WTC11 (cell line): ENCODE data around the gene OR51T1. TPM values are rescaled to one million over a fixed set of nuclear protein-coding genes. Genes with fewer than 3 reads are reported as not detected.

ENCODE experiments used
- ATAC-seq: fragments of 200-7000 bp; cut with Tn5 transposase; 2 replicates; pipeline ENCODE4 v1.10.0; 2021; ENCODE audit warnings: mild to moderate bottlenecking, moderate library complexity
- CTCF ChIA-PET: fragments of 300-600 bp; sonication (Branson Sonifier 250); formaldehyde crosslinking; loops from one replicate; lab custom pipeline; 2021; ENCODE audit warnings: antibody characterized with exemption; lab: Charles Lee
- POLR2A ChIA-PET: fragments of 350-600 bp; sonication (Branson Sonifier 250); formaldehyde crosslinking; loops from one replicate; lab custom pipeline; 2021; ENCODE audit warnings: antibody characterized with exemption; lab: Charles Lee
- DNase-seq: peaks from one replicate; pipeline ENCODE4 v3.0.0; 2021; ENCODE audit warnings: low spot score
- H3K27ac Mint-ChIP-seq: 2 replicates; pipeline ENCODE4 v1.8.0; 2021; ENCODE audit warnings: mixed read lengths
- H3K27me3 Mint-ChIP-seq: 2 replicates; pipeline ENCODE4 v1.8.0; 2021; ENCODE audit warnings: low read depth, mild to moderate bottlenecking, moderate library complexity, mixed read lengths
- H3K36me3 Mint-ChIP-seq: 2 replicates; pipeline ENCODE4 v1.8.0; 2021; ENCODE audit warnings: mixed read lengths
- H3K4me1 Mint-ChIP-seq: 2 replicates; pipeline ENCODE4 v1.8.0; 2022; ENCODE audit warnings: mixed read lengths
- H3K4me3 Mint-ChIP-seq: 2 replicates; pipeline ENCODE4 v1.8.0; 2021; ENCODE audit warnings: mild to moderate bottlenecking, moderate library complexity, mixed read lengths
- H3K9me3 Mint-ChIP-seq: 2 replicates; pipeline ENCODE4 v1.8.0; 2021; ENCODE audit warnings: mixed read lengths
- CBFB ChIP-seq: sonication (generic); formaldehyde crosslinking; IDR thresholded peaks from 2 replicates; pipeline ENCODE4 v1.8.1; 2022; ENCODE audit warnings: mild to moderate bottlenecking, low read depth, missing genetic modification reagents
- ESRRA ChIP-seq: sonication (generic); formaldehyde crosslinking; IDR thresholded peaks from 2 replicates; pipeline ENCODE4 v1.8.1; 2022; ENCODE audit warnings: mild to moderate bottlenecking, missing genetic modification reagents, borderline replicate concordance
- FOXJ3 ChIP-seq: sonication (generic); formaldehyde crosslinking; IDR thresholded peaks from 2 replicates; pipeline ENCODE4 v1.9.0; 2021; ENCODE audit warnings: missing genetic modification reagents, mild to moderate bottlenecking, borderline replicate concordance
- FOXK1 ChIP-seq: sonication (generic); formaldehyde crosslinking; IDR thresholded peaks from 2 replicates; pipeline ENCODE4 v1.8.0; 2022; ENCODE audit warnings: mild to moderate bottlenecking, moderate library complexity, missing genetic modification reagents
- KAT7 ChIP-seq: sonication (generic); formaldehyde crosslinking; IDR thresholded peaks from 2 replicates; pipeline ENCODE4 v1.8.1; 2023; ENCODE audit warnings: missing genetic modification reagents, mild to moderate bottlenecking, borderline replicate concordance
- MXD4 ChIP-seq: fragments of 250-450 bp; sonication (Bioruptor Pico); IDR thresholded peaks from 2 replicates; pipeline ENCODE4 v1.8.0; 2021; ENCODE audit warnings: mild to moderate bottlenecking, moderate library complexity, borderline replicate concordance
- NFE2L1 ChIP-seq: sonication (generic); formaldehyde crosslinking; IDR thresholded peaks from 2 replicates; pipeline ENCODE4 v1.8.1; 2023; ENCODE audit warnings: missing genetic modification reagents
- NR2C2 ChIP-seq: sonication (generic); formaldehyde crosslinking; IDR thresholded peaks from 2 replicates; pipeline ENCODE4 v1.8.0; 2022; ENCODE audit warnings: mild to moderate bottlenecking, missing genetic modification reagents
- PRRX2 ChIP-seq: fragments of 250-450 bp; sonication (Bioruptor Pico); IDR thresholded peaks from 2 replicates; pipeline ENCODE4 v1.8.0; 2021; ENCODE audit warnings: mild to moderate bottlenecking
- RELA ChIP-seq: sonication (generic); formaldehyde crosslinking; IDR thresholded peaks from 2 replicates; pipeline ENCODE4 v1.8.1; 2022; ENCODE audit warnings: missing genetic modification reagents, mild to moderate bottlenecking, borderline replicate concordance
- SP1 ChIP-seq: sonication (generic); formaldehyde crosslinking; conservative IDR thresholded peaks from 2 replicates; pipeline ENCODE4 v1.8.1; 2022; ENCODE audit warnings: missing genetic modification reagents
- ZBTB21 ChIP-seq: sonication (generic); formaldehyde crosslinking; IDR thresholded peaks from 2 replicates; pipeline ENCODE4 v1.8.1; 2023; ENCODE audit warnings: mild to moderate bottlenecking, missing genetic modification reagents, borderline replicate concordance
- ZNF219 ChIP-seq: sonication (generic); formaldehyde crosslinking; IDR thresholded peaks from 2 replicates; pipeline ENCODE4 v1.8.0; 2023; ENCODE audit warnings: missing genetic modification reagents, mild to moderate bottlenecking, borderline replicate concordance
- ZNF317 ChIP-seq: sonication (generic); formaldehyde crosslinking; IDR thresholded peaks from 2 replicates; pipeline ENCODE4 v1.8.1; 2023; ENCODE audit warnings: low read depth, mild to moderate bottlenecking, moderate library complexity, missing genetic modification reagents, borderline replicate concordance
- ZNF416 ChIP-seq: fragments of 250-450 bp; sonication (Bioruptor Pico); IDR thresholded peaks from 2 replicates; pipeline ENCODE4 v1.9.0; 2021; ENCODE audit warnings: mild to moderate bottlenecking, inconsistent platforms
- total RNA-seq: library from RNA; stranded (reverse); gene quantifications from 3 replicates; pipeline ENCODE4 v1.2.3, GENCODE V29; 2021
- TF ChIP-seq, protein P1 (sequence below): sonication (generic); formaldehyde crosslinking; IDR thresholded peaks from 2 replicates; pipeline ENCODE4 v1.8.1; 2023; ENCODE audit warnings: mild to moderate bottlenecking, missing genetic modification reagents, borderline replicate concordance
- TF ChIP-seq, protein P2 (sequence below): sonication (generic); formaldehyde crosslinking; IDR thresholded peaks from 2 replicates; pipeline ENCODE4 v1.8.1; 2023; ENCODE audit warnings: mild to moderate bottlenecking, missing genetic modification reagents, moderate library complexity
- TF ChIP-seq, protein P3 (sequence below): sonication (generic); formaldehyde crosslinking; IDR thresholded peaks from 2 replicates; pipeline ENCODE4 v1.8.1; 2023; ENCODE audit warnings: mild to moderate bottlenecking, missing genetic modification reagents
- TF ChIP-seq, protein P4 (sequence below): sonication (generic); formaldehyde crosslinking; IDR thresholded peaks from 2 replicates; pipeline ENCODE4 v1.8.1; 2023; ENCODE audit warnings: mild to moderate bottlenecking, moderate library complexity, missing genetic modification reagents
- TF ChIP-seq, protein P5 (sequence below): fragments of 250-450 bp; sonication (Bioruptor Pico); IDR thresholded peaks from 2 replicates; pipeline ENCODE4 v1.9.0; 2021; ENCODE audit warnings: mild to moderate bottlenecking
- TF ChIP-seq, protein P6 (sequence below): sonication (generic); formaldehyde crosslinking; IDR thresholded peaks from 2 replicates; pipeline ENCODE4 v1.8.0; 2022; ENCODE audit warnings: mild to moderate bottlenecking, missing genetic modification reagents

Gene OR51T1
- total RNA-seq, 1 experiment from 2014 or later, result not detected

DNA sequence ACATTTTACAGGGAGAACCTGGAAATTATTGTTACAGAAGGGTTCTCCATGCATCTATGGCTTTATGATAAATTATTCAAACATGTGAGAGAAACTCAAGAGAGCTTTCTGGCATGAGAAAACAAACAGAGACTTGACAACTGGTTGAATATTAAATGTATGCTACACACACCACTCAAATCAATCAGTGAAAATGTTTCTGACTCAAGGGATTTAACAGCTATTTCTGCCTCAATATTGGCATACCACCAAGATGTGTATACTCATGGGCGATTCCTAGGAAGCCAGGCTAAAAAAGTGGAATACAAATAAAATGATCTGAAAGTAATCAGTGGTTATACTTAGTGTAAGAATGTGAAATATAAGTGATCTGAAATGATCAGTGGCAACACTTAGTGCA is 15.8 kb upstream of the OR51T1 start:
- ChIA-PET CTCF (no interaction called here), POLR2A (no interaction called here)
- no peak overlapping the region for H3K4me3 Mint-ChIP-seq
- H3K36me3 Mint-ChIP-seq, result peaks cover 5% of the 10 kb centered on the region; the same call in 1 of the 2 replicates
- no peak overlapping the region for H3K27ac Mint-ChIP-seq
- no peak for ATAC-seq
- H3K4me1 Mint-ChIP-seq, result peaks cover 33% of the 10 kb centered on the region
- H3K27me3 Mint-ChIP-seq, result peaks cover 5% of the 10 kb centered on the region
- DNase-seq, result no peak
- no peak for TF ChIP-seq RELA
- TF ChIP-seq, protein P1, sequence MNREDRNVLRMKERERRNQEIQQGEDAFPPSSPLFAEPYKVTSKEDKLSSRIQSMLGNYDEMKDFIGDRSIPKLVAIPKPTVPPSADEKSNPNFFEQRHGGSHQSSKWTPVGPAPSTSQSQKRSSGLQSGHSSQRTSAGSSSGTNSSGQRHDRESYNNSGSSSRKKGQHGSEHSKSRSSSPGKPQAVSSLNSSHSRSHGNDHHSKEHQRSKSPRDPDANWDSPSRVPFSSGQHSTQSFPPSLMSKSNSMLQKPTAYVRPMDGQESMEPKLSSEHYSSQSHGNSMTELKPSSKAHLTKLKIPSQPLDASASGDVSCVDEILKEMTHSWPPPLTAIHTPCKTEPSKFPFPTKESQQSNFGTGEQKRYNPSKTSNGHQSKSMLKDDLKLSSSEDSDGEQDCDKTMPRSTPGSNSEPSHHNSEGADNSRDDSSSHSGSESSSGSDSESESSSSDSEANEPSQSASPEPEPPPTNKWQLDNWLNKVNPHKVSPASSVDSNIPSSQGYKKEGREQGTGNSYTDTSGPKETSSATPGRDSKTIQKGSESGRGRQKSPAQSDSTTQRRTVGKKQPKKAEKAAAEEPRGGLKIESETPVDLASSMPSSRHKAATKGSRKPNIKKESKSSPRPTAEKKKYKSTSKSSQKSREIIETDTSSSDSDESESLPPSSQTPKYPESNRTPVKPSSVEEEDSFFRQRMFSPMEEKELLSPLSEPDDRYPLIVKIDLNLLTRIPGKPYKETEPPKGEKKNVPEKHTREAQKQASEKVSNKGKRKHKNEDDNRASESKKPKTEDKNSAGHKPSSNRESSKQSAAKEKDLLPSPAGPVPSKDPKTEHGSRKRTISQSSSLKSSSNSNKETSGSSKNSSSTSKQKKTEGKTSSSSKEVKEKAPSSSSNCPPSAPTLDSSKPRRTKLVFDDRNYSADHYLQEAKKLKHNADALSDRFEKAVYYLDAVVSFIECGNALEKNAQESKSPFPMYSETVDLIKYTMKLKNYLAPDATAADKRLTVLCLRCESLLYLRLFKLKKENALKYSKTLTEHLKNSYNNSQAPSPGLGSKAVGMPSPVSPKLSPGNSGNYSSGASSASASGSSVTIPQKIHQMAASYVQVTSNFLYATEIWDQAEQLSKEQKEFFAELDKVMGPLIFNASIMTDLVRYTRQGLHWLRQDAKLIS, result no peak
- no peak for TF ChIP-seq NR2C2 (CRISPR knock-in tag)
- TF ChIP-seq ZNF317, result no peak
- H3K9me3 Mint-ChIP-seq, result peaks cover 9% of the 10 kb centered on the region; the same call in 1 of the 2 replicates

DNA sequence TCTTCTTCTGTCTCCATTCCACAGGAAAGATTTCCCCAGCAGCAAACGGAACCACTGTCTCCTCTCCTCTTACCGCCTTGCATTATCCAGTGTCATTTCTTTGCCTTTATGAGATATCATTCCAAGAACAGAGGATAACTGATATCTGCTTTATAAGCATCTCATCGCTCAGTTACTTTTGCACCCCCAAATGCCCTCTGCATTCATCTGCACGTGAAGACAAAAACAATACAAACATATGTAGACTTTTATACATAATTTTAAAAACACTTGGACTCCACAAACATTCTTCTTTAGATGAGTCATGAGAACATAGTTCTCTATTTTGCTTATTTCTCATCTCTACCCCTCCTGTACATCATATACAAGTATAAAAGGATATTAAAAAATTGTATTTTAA is 512 bp upstream of the OR51T1 start:
- DNase-seq, result no peak
- TF ChIP-seq, protein P2, sequence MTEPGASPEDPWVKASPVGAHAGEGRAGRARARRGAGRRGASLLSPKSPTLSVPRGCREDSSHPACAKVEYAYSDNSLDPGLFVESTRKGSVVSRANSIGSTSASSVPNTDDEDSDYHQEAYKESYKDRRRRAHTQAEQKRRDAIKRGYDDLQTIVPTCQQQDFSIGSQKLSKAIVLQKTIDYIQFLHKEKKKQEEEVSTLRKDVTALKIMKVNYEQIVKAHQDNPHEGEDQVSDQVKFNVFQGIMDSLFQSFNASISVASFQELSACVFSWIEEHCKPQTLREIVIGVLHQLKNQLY (CRISPR knock-in tag), result no peak
- TF ChIP-seq, protein P3, sequence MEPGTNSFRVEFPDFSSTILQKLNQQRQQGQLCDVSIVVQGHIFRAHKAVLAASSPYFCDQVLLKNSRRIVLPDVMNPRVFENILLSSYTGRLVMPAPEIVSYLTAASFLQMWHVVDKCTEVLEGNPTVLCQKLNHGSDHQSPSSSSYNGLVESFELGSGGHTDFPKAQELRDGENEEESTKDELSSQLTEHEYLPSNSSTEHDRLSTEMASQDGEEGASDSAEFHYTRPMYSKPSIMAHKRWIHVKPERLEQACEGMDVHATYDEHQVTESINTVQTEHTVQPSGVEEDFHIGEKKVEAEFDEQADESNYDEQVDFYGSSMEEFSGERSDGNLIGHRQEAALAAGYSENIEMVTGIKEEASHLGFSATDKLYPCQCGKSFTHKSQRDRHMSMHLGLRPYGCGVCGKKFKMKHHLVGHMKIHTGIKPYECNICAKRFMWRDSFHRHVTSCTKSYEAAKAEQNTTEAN (CRISPR knock-in tag), result no peak
- TF ChIP-seq ZNF416 (CRISPR knock-in tag) (no peak), ESRRA (no peak), SP1 (CRISPR knock-in tag) (no peak), FOXK1 (no peak), FOXJ3 (CRISPR knock-in tag) (no peak), ZBTB21 (CRISPR knock-in tag) (no peak), ZNF219 (CRISPR knock-in tag) (no peak), KAT7 (CRISPR knock-in tag) (no peak), MXD4 (CRISPR knock-in tag) (no peak), PRRX2 (CRISPR knock-in tag) (no peak), CBFB (CRISPR knock-in tag) (no peak), NFE2L1 (CRISPR knock-in tag) (no peak)
- TF ChIP-seq, protein P4, sequence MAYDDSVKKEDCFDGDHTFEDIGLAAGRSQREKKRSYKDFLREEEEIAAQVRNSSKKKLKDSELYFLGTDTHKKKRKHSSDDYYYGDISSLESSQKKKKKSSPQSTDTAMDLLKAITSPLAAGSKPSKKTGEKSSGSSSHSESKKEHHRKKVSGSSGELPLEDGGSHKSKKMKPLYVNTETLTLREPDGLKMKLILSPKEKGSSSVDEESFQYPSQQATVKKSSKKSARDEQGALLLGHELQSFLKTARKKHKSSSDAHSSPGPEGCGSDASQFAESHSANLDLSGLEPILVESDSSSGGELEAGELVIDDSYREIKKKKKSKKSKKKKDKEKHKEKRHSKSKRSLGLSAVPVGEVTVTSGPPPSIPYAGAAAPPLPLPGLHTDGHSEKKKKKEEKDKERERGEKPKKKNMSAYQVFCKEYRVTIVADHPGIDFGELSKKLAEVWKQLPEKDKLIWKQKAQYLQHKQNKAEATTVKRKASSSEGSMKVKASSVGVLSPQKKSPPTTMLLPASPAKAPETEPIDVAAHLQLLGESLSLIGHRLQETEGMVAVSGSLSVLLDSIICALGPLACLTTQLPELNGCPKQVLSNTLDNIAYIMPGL (CRISPR knock-in tag), result no peak
- TF ChIP-seq, protein P5, sequence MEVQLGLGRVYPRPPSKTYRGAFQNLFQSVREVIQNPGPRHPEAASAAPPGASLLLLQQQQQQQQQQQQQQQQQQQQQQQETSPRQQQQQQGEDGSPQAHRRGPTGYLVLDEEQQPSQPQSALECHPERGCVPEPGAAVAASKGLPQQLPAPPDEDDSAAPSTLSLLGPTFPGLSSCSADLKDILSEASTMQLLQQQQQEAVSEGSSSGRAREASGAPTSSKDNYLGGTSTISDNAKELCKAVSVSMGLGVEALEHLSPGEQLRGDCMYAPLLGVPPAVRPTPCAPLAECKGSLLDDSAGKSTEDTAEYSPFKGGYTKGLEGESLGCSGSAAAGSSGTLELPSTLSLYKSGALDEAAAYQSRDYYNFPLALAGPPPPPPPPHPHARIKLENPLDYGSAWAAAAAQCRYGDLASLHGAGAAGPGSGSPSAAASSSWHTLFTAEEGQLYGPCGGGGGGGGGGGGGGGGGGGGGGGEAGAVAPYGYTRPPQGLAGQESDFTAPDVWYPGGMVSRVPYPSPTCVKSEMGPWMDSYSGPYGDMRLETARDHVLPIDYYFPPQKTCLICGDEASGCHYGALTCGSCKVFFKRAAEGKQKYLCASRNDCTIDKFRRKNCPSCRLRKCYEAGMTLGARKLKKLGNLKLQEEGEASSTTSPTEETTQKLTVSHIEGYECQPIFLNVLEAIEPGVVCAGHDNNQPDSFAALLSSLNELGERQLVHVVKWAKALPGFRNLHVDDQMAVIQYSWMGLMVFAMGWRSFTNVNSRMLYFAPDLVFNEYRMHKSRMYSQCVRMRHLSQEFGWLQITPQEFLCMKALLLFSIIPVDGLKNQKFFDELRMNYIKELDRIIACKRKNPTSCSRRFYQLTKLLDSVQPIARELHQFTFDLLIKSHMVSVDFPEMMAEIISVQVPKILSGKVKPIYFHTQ (CRISPR knock-in tag), result no peak
- TF ChIP-seq, protein P6, sequence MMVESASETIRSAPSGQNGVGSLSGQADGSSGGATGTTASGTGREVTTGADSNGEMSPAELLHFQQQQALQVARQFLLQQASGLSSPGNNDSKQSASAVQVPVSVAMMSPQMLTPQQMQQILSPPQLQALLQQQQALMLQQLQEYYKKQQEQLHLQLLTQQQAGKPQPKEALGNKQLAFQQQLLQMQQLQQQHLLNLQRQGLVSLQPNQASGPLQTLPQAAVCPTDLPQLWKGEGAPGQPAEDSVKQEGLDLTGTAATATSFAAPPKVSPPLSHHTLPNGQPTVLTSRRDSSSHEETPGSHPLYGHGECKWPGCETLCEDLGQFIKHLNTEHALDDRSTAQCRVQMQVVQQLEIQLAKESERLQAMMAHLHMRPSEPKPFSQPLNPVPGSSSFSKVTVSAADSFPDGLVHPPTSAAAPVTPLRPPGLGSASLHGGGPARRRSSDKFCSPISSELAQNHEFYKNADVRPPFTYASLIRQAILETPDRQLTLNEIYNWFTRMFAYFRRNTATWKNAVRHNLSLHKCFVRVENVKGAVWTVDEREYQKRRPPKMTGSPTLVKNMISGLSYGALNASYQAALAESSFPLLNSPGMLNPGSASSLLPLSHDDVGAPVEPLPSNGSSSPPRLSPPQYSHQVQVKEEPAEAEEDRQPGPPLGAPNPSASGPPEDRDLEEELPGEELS (CRISPR knock-in tag), result no peak
- ChIA-PET CTCF (no interaction called here), POLR2A (no interaction called here)
- ATAC-seq, result no peak
- Mint-ChIP-seq H3K9me3 (no peaks in the 10 kb centered on the region), H3K27ac (no peak overlapping the region), H3K4me3 (no peak overlapping the region), H3K27me3 (no peaks in the 10 kb centered on the region; the same call in none of the 2 replicates), H3K4me1 (no peaks in the 10 kb centered on the region), H3K36me3 (no peaks in the 10 kb centered on the region)
